HG03135 (cell line): ENCODE measurements around the gene MBD6.

Experiments
- ATAC-seq: cut with Tn5 transposase; IDR thresholded peaks from one replicate; pipeline ENCODE4 v1.9.1; 2021; ENCODE audit warnings: mild to moderate bottlenecking, moderate library complexity; ENCODE audit not compliant: unreplicated experiment

Gene MBD6, protein sequence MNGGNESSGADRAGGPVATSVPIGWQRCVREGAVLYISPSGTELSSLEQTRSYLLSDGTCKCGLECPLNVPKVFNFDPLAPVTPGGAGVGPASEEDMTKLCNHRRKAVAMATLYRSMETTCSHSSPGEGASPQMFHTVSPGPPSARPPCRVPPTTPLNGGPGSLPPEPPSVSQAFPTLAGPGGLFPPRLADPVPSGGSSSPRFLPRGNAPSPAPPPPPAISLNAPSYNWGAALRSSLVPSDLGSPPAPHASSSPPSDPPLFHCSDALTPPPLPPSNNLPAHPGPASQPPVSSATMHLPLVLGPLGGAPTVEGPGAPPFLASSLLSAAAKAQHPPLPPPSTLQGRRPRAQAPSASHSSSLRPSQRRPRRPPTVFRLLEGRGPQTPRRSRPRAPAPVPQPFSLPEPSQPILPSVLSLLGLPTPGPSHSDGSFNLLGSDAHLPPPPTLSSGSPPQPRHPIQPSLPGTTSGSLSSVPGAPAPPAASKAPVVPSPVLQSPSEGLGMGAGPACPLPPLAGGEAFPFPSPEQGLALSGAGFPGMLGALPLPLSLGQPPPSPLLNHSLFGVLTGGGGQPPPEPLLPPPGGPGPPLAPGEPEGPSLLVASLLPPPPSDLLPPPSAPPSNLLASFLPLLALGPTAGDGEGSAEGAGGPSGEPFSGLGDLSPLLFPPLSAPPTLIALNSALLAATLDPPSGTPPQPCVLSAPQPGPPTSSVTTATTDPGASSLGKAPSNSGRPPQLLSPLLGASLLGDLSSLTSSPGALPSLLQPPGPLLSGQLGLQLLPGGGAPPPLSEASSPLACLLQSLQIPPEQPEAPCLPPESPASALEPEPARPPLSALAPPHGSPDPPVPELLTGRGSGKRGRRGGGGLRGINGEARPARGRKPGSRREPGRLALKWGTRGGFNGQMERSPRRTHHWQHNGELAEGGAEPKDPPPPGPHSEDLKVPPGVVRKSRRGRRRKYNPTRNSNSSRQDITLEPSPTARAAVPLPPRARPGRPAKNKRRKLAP

DNA sequence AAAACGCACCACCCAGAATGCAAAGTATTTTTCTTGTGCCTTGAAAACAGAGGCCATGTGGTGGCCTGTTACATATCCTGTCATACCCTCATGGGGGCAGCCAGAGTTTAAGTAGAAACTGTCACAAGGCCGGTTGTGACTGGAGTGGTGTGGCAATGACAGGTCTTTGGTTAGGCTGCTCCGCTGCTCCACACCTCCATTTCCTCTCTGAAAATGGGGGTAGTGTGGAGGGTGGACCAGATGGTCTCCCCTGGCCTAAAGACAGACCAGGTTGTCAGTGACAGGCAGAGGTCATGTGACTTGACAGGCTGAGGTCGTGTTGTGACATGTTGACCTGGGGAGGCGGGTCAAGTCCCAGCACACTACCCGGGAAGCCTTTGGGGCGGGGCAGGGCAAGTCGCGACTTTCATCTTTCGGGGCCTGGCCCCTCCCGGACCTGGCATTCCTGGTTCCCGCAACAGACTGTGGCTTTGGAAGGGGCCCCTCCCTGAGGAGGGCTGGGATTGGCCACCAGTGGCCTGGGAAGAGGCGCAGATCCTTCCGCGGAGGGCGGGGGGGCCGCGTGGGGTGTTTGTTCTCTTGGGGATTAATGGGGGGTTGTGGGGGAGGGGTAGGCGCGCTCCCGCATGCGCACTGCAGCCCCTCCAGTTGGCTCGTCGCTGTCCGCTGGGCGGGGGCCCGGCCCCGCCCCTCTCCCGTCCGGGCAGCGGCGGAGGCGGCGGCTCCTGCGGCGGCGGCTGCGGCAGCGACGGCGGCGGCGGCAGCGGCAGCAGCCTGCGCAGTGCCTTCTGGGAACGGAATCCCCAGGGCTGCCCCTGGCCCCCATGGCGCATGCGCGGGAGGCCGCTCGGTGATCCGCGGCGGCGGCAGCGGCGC is at the start of gene MBD6:
Gene MBD6, plus strand, starts transcription at position 814 of the 876 bp plus-strand sequence. CDS start 1,480 bp downstream, outside the sequence.
- ATAC-seq: peak; percentile 42

DNA sequence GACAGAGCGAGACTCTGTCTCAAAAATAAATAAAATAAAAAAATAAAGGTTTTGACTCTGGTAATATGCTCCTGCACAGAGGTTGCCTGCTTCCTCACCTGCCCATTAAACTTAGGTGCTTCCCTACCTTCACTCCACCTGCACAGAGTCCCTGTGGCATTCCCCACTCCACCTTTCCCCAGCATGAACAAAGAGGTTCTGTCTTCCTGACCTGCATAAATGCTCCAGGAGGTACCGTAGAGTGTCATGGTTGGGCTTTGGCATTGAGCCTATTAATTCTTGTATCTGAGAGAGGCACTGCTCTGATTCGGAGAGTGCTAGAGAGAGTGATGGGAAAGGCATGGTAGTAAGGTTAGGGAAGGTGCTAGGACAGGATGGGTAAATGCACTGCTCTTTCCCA is 49.2 kb upstream of the MBD6 start:
- ATAC-seq: no peak

DNA sequence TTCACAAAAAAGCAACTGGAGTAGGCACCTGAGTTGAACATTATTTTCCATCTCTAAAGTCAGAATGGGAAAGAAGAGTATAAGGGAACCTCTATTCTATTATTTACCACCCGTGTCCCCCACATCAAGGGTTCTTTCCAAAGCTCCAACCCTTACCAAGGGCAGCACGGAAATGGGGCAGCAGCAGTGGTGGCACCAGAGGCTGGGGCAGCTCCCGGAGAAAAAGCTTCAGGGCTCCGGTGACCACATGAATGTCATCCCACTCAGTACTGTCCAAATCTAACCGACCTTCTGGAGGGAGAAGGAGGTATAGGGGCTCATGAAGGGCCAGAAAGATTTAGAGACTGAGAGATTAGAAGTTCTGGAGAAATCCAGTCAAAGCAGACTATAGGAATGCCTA is 48.7 kb upstream of the MBD6 start:
- ATAC-seq: no peak

DNA sequence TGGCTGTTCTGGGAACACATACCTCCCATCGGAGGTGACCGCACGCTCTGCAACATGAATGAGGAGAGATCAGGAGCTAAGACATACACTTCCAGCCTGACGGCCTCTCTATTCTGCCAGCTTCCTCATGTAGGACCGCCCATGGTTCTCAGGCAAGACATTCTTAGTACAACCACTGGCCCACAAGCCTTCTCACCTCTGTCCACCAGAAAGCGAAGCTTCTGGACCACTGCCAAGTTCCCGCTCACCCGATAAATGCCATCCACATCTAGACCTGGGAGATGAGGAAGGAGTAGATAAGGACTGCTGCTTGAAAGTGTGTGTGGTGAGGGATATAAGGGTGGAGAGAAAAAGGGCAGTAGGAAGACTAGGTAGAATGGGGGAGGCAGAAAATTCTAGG is 48.2 kb upstream of the MBD6 start:
- no peak for ATAC-seq

DNA sequence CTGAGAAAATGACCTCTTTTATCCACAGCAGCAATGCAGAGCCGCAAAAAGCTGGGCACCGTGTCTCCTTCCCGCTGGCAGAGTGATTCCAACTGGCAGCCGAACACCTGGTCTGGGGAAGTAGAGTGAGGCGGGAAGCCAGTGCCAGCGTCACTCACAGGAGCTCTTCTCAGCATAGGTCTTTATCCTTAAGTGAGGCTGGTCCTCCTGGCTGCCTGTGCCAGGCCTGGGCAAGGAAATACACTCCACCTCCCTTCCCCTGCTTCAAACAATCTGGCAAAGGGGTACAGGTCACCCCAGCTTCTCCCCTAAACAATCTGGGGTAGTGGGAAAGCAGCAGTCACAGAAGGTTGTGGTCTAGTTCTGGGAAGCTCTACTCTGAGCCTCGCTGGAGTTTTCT is 47.8 kb upstream of the MBD6 start:
- ATAC-seq: no peak

DNA sequence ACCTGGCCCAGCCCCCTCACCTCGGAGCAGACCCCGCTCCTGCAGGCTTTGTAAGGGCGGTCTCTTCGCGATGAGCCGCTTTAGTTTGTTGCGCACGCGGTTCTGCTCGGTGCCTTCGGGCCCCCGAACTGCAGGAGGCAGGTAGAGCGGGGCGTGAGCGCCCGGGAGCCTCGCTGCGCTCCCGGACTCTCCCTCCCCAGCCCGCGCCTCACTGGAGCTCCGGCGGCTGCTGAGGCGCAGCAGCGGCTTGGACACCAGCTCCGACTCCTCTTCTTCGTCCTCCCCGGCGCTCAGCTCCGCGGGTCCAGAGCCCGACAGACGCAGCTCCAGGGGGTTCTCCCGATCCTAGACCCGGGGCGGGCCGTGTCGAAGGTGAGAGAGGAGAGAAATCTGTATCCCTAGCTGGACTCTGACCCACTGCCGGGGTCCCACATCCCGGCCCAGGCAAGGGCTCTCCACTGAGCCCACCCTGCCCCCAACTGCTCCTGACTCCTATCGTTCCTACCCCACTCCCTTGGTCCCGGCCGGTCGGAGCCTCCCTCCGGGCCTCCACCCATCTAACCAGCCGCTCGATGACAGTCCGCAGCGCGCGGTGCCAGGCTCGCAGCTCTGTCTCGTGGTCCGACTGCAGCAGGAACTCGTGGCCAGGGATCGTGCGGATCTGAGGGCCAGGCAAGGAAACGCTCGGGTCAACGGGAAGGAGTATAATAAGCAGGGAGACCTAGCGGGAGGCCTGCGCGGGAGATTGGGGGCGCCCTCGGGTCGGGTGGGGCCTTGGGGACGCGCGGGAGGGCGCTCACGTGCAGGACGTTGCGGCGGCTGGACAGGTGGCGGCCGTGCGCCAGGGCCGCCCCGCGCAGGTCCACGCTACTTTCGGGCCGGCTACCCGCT is 47.1 kb upstream of the MBD6 start:
- ATAC-seq: no peak

DNA sequence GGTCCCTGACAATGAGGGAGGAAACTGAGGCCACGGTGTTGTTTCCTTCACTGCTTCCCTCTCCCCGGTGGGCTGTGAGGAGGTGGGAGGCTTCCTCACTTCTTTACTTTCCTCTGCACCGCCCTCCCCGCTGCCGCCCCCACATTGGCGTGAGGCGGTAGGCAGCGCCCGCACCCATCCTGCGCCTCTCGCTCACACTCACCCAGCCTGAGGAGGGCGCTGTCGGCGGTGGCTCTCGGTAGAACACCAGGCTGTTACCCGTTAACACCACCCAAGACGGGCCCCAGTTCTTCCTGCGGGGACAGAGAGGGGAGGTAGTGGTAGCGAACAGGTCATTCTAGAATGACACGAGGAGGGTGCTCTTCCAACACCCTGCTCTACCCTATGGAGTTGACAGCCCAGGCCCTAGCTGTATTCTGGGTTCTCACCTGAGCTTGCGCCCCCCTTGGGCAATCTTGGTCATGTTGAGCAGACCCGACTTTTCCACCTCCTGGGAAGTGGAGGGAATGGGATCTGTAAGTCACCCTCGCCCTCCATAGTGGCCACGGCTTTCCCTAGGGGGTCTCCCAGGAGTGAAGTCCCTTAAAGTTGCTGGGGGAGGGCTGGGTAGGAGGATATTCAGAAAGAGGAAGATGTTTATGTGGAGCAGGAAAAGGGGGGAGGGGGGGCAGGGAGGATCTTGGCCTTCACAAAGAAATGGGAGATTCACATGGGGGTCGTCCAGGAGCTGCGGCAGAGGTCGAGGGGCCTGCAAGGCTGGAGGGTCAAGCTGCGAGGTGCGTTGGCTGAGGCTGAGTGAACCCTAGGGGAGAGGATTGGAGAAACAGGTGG is 46.2 kb upstream of the MBD6 start:
- no peak for ATAC-seq

DNA sequence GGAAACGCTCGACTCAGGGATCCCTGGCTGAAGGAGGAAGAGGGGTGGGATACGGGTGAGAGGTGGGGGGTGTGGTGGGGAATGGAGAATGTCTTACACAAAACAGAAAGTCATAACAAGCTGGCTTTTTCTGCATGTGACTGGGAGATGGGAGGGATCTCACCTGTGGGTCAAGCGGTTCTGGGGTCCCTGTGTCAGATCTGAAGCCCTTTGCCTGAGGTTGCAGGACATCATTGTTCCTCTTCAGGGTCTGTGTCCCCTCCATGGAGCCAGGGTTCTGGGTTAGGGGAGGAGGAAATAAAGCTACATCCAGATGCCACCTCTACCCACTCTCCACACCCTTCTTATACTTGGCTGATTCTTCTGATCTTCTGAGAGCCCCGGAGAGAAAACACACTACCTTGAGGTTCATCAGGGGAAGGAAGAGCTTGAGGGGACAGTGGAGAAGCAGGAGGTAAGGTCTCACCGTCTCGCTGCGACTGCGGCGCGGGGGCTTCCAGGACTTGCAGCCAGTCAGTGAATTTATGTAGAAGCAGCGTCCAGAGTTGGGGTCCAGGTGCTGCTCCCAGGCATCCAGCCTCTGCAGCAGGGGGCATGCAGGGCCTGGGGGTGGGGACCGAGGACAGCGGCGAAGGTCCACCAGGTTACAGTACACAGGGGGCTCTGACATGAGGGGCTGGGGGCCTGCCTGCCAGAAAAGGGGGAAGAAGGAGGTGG is 45.5 kb upstream of the MBD6 start:
- no peak for ATAC-seq

DNA sequence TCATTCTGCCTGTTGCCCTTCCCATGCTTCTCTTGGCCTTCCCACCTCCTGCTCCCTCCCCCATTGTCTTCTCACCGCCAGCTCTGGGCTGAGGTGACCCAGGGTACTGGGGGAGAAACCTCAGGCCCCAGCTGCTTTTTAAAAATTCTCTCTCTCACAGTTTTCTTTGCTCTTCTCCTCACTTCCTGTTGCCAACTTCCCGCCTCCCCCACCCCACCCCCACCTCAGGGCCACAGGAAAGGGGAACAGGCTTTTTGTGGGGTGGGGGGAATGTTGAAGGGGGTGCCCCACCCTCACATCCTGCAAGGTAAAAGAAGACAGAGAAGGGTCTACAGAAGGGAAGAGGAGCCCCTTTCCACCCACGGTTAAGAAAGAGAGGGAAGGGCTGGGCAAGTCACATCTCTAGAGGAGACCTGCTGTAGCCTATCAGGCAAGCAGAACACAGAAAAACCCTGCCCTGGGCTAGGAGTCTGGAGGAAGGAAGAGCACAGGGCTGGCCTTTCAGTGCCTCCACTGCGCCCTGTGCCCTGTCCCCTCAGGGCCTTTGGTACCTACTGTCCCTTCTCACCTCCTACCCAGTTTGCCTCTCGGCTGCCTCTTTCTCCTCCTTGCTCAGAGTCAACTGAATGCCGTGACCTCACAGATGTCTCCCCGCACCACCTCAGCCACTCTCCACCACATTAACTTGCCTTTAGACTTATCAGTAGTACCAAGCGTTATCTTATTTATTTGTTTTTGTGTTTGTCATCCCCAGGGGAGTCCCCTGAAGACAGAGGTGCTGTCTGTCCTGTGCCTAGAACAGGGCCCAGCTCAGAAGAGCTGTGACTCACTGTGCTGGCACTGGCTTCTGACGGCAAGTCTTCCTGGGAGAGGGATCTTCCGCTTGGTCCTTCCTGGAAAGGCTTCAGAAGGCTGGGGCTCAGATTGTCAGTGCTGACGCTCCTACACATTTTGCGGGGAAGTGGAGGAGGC is 44.6 kb upstream of the MBD6 start:
- peak; percentile 36 for ATAC-seq

DNA sequence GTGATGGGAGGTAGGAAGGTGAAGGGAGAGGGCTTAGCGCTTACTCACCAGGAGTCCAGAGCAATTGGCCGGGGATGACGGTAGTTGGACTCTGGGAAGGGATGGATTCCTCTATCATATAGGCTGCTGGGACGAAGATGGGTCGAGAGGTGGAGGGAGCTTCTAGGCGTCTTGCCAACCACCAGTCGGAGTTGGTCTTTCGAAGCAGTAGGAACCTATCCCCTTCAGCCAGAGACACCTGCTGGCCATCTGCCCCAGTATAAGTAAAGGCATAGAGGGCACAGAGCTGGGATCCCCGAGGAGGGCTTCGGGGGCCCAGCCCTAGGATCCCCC is 43.6 kb upstream of the MBD6 start:
- no peak for ATAC-seq

DNA sequence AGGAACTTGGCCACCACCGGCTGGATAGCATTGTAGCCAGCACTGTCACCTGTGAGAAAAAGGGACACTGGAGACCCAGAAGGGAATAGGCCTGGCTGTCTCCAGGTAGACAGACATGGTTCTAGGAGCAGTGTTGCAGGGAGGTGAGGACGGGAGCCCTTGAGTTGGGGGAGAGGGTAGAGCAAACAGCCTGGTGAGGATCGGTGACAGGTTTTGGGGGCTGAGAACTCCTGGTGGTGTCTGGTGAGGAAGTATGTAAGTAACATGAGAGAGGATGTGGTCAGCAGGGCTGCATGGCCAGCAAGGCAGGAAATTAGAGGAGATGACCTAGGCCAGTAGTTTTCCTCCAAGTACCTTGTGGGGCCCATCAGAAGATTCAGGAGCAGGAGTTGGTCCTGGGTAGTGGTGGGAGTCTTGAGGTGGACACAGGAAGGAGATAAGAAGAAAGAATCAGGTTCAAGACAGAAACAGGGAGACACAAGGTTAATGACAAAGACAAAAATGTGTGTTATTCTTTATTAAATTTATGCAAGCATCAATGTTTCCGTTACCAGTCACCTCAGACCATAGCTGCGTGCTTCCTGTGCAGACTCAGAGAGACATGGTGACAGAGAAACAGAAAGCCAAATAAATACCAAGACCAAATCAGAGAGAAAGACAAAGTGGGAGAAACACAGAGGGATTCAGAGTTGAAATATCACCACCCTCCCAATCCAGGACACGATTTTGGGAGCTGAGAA is 43.1 kb upstream of the MBD6 start, which contains the start of gene ARHGAP9:
Gene ARHGAP9, minus strand, starts transcription at position 491 of the 740 bp plus-strand sequence. Its CDS starts 460 bp downstream, at position 31.
- ATAC-seq: peak; percentile 44

DNA sequence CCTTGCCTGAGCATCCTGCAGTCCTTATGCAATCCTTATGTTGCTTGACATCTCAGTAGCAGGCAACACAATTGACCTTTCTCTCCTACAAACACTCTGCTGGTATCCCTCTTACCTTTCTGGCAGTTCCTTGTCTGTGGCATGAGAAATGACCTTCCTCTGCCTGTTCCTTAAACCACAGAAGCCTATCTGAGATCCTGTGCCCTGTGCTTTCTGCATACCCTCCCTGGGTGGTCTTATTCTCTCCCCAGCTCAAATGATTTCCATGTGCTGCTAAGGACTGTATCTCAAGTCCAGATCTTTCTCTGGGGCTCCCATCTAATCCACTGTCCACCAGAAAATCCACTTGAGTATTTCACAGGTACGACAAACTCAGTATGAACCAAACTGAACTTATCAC is 41.0 kb upstream of the MBD6 start:
- no peak for ATAC-seq

DNA sequence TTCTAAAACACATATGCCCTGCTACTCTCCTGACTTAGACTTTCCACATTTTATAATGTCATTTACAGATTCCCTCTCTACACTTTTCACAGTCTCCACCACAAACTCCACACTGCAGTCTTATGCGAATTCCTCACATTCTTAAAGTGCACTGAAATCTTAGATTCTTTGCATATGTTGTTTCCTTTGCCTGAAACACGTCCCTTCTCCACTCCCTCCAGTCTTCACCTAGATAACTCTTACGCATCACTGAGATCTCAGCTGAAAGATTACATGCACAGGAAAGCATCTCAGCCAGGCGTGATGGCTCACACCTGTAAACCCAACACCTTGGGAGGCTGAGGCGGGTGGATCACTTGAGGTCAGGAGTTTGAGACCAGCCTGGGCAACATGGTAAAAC is 39.2 kb upstream of the MBD6 start:
- ATAC-seq: no peak

DNA sequence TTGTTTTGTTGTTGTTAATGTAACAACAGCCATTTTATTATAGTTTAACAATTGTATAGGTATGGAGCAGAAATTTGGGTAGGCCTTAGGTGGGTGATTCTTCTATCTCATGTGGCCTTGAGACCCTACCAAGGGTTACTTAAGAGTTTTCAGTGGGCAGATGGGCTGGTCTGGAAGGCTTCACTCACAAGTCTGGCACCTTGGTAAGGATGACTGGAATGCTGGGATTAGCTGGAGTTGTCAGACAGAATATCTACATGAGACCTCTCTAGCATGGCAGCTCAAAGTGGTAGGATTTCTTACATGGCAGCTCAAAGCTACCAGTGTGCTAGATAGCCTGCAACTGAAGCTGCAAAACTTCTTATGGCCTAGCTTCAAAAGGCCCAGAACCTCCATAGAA is 36.9 kb upstream of the MBD6 start:
- ATAC-seq: no peak

DNA sequence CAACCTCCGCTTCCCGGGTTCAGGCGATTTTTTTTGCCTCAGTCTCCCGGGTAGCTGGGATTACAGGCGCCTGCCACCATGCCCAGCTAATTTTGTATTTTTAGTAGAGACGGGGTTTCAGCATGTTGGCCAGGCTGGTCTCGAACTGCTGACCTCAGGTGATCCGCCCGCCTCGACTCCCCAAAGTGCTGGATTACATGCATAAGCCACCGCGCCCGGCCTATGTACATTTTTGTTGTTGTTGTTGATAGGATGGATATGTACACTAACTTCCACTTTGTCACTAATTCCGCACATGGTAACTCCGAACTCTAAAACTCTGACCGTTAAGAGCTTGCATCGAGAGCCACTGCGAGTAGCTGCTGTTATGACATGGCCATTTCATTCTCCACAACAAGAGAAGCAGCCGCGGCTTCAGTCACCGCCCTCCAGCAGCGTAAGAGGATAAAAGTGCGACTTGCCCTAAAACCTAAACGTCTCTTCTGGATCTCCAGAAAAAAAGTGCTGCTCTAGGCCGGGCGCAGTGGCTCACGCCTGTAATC is 35.5 kb upstream of the MBD6 start:
- no peak for ATAC-seq
